ENCODE results near the gene KRTAP10-5.

DNA sequence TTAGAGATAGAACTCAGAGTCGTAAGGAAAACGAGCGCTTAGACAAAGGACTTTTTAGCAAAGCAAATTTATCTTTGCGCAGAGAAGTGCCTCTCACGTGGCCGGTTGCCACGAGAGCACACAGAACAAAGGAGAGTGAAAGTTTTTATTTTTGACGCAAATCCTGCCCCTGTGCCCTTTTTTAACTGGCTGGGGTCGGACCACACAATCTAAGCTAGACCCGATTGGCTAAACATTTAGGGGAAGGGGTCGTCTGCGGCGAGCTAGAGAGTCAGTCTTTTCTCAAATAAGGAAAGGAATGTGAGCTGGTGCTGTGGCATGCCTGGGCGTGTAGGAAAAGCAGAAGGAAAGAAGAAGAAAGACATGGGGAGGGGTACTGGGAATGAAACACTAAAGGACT is 31.5 kb downstream of the KRTAP10-5 start:
- TF ChIP-seq POLR2A (IDR thresholded peaks at IDR 0.05; ENCODE audit: low read depth, low read length) = no peak
- no peak for TF ChIP-seq TAF1 (IDR thresholded peaks at IDR 0.05; ENCODE audit: borderline replicate concordance, low read depth, low read length)

Data from GM12892 (cell line).